AG08395 (cell line): Measurements from ENCODE around the gene ATF7.
"Not testable (repeated sequence)": the region's sequence is repeated elsewhere in the genome, so short reads cannot be mapped to it uniquely, and the experiment has no call there.

ENCODE experiments used
- DNase-seq: peaks from one replicate; pipeline ENCODE4 v3.0.0; 2012; ENCODE audit warnings: mixed read lengths, low spot score

Gene ATF7

DNA sequence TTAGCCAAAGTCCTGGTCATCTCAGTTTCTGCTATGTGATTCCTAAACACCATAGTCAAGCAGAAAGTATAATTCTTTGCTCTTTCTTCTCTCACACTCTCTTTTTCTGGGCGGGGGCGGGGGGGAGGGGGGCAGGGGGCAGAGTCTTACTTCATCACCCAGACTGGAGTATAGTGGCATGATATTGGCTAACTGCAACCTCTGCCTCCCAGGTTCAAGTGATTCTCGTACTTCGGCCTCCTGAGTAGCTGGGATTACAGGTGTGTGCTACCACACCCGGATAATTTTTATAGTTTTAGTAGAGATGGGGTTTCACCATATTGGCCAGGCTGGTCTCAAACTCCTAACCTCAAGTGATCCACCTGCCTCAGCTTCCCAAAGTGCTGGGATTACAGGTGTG is 60.8 kb downstream of the ATF7 start:
- not testable (repeated sequence) for DNase-seq

DNA sequence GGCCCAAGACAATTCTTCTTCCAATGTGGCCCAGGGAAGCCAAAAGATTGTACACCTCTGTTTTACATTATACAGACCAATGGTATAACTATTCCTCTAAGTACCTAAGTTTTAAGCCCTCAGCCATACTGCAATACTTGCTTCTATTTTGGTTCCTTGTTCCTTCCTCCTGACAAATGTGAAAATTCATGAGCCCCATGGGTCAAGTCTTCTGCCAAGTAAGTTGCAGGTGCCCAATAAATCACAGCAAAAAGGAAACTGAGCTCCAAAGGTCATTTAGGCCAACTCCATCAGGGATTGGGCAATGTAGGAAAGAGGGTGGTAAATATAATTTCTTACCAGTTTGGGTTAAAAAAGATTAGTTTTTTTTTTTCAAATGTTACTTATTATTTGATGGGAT is 61.2 kb downstream of the ATF7 start:
- no peak for DNase-seq

DNA sequence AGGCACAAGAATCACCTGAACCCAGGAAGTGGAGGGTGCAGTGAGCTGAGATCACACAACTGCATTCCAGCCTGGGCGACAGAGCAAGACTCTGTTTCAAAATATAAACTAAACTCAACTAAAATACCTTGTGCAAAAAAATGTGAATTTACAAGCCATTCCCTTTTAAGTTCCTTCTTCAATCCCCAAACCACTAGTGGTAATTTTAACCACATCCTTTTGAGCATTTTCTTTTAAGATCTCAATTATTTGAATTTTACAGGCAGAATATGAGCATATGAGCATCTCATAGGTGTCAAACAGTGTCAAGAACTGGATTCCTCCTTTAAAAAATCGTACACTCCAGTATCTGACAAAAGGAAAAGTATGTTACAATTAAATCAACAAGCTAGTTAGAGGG is 61.9 kb downstream of the ATF7 start:
- DNase-seq: no peak

DNA sequence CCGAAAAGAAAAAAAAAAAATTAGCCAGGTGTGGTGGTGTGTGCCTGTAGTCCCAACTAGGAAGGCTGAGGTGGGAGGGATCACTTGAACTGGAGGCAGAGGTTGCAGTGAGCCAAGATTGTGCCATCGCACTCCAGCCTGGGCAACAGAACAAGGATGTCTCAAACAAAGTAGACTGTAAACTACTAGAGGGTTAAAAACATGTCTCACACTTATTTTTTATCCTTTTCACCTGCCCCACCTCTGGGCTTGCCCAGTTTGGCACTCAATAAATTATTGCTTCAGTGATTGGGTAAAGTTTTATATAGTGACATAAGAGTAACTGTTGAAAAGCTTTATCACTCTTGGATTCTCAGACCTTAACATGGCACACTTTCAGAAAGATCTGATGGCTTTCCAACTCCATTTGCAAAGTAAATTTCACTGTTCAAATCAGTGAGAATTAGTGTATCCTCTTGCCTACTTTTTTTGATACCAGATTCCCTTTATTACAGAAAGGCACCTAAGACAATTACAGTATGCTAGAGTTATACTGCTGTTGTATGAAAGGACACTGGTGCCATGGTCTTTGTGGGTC is 62.6 kb downstream of the ATF7 start:
- DNase-seq: no peak

DNA sequence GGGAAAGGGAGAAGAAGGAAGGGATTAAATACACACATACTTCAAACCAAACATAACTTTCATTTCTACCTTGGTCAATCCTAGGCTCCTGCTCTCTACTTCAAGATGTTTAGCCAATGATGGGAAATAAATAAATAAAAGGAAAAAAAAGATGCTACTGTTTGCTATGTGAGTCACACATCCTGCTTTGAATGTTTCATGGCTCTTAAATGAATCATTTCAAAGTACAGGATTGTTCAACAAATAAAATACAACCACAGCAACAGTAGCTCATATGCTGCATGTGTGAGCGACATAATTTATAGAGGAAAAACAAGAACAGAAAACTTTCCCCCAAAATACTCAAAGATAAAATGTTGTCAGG is 64.6 kb downstream of the ATF7 start:
- peak; percentile 87 for DNase-seq

DNA sequence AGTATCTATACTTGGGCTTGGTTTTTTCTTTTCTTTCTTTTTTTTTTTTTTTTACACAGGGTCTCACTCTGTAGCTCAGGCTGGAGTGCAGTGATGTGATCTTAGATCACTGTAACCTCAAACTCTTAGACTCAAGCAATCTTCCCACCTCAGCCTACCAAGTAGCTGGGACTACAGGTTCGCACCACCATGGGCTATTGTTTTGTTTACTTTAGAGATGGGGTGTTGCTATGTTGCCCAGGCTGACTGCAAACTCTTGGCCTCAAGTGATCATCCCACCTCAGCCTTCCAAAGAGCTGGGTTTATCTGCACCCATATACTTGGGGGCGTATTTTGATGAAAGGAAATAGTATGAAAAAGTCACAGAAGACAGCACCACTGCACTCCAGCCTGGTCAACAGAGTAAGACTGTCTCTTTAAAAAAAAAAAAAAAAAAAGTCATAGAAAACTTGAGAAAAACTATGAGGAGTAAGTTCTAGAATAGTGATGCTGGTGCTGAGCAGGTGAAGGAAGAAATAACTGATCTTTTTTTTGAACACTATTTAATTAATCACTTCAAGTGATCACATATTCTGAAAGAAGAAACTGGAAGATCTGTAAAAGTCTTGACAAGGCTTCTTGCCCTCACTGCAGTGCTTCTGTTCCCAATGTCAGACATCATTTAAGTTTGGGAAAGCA is 65.1 kb downstream of the ATF7 start:
- no peak for DNase-seq

DNA sequence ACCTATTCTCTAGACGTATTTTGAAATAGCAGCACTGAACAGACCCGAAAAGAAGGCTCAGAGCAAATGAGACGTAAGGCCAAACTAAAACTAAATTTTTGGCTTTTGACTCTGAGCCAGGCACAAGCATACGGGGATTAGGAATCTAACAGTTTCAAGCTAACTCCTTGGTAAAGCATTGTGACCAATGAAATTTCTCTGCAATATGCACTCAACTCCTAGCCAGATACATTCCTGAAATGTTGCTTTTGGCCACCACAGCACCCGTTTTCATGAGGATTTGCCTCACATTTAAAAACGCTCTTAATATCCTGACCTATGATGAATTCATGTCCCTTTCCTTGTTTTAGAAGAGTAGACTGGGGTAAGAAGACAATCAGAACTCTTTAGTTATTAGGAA is 65.8 kb downstream of the ATF7 start:
- DNase-seq: peak; percentile 23

DNA sequence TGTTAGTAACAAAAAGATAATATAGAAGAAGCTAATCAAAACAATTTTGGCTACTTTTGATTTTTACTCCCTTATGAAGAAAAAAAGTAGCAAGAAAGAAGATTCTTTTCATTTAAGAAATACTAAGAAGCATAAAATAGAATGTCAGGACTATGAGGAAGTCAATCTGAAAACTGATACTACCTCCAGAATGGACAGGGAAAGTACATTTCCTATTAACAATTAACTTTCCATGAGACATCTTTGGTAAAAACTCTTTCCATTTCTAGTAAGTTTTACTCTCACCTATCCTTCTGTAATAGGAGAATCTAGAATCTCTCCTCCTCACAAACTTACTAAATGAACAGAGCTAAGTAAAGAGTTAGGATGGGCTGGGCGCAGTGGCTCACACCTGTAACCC is 67.6 kb downstream of the ATF7 start:
- no peak for DNase-seq

DNA sequence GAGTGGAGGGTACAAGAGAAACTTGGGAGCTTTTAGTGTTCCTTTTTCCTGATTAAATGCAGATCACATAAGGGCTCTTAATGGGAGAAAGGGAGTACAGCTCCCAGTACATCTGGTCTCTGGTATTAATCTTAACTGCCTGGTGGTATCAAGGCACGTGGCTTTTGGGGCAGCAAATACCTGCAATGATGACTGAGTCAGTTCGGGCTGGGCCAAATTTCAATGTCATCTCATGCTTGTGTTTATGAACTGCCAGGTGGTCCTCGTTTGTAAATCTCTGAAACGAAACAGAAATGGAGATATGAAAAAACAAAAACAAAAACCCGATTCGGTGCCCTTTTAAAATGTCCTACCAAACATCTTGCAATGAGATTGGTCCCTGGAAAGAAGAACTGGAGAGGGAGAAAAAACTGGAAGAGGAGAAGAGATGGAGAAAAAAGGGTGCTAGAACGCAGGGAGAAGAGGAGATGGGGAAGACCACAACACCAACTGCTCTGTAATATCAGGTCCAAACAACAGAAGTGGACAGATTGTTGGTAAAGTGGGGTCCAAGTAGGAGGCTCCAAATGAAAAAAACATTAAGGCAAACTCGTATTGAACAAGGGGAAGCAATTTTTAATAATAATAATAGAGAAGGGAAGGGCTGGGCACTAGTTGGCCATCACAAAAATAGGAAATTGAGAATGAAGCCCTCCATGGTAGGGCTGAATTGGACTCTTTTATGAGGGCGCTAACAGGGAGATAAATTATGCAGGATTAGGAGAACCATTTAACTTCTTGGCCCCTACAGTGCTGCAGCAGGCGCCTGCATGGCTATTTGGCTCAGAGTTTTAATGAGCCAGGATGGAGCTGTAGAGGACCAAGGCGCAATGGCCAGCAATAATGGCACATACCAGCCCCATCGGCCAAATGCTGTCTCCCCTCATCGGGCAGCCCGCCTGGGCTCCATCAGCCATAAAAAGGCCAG is 73.5 kb downstream of the ATF7 start:
- no peak for DNase-seq

DNA sequence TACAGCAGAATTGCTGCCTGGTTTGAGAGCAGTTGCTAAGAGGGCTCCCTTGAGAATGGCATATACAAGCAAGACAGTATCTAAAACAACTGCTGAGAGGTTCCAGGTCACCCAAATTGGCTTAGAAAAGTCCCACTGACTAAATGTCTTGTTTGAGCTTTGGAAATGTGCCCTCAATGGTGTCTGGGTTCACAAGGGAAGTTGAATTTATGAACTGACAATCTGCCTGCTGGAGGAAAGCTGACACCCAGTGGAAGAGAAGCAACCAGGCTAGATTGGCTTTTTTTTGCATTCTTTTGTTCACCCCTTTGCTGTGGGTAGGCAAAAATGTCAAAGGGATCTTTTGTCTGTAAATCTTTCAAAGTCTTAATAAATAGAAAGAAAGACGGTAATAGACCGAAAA is 74.3 kb downstream of the ATF7 start:
- DNase-seq: no peak

DNA sequence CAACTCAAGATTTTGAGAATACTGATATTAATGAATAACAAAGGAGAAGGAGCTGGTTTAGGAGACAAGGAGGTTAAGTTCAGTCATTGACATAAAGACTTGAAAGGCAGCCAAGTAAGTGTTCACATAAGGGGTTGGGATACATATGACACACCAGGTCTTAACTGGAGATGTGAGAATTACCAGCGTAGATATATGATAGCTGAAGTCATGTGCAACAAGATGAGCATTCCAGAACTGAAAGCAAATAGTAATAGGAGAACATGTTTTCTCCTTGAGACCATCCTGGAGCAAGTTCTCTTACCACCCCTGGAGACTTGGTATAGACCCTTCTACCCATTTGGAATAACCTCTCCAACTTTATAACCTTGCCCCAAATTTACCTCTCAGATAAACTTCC is 75.6 kb downstream of the ATF7 start:
- no peak for DNase-seq

DNA sequence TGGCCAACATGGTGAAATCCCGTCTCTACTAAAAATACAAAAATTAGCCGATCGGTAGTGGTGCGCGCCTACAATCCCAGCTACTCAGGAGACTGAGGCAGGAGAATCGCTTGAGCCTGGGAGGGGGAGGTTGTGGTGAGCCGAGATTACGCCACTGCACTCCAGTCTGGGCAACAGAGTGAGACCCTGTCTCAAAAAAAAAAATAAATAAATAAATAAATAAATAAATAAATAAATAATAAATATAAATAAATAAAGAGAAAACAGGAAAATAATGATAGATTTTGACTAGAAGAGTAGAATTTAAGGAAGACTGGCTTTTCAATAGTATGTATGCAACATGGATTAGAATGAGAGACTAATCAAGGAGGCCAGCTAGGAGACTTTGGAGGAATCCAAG is 76.1 kb downstream of the ATF7 start:
- DNase-seq: not testable (repeated sequence)

DNA sequence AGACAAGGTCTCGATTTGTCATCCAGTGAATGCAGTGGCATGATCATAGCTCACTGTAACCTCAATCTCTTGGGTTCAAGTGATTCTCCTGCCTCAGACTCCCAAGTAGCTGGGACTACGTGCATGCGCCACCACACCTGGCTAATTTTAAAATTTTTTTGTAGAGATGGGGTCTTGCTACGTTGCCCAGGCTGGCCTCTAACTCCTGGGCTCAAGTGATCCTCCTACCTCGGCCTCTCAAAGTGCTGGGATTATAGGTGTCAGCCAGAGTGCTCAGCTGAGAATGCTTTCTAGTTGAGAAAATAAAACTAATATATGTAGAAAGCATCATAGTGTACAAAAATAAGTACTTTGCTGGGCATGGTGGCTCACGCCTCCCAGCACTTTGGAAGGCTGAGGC is 77.8 kb downstream of the ATF7 start:
- not testable (repeated sequence) for DNase-seq

DNA sequence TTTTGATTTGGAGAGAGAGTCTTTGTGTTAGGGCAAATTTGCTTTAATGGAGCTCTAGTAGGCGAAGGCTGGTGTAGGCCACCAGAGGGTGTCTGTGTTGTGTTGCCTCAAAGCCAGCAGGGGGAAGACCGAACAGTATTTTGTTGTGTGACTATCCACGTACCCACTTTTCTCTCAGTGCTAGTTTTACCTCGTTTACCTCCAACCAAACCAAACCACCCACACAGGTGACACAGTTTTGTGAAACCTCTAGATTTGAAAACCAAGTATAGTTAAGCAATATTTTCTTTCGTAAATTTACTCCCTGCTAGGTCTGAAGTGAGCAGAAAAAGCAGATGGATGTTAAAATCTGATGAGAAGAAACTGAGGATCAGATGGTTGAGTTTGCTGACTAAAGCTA is 82.6 kb downstream of the ATF7 start:
- DNase-seq: peak; percentile 83

DNA sequence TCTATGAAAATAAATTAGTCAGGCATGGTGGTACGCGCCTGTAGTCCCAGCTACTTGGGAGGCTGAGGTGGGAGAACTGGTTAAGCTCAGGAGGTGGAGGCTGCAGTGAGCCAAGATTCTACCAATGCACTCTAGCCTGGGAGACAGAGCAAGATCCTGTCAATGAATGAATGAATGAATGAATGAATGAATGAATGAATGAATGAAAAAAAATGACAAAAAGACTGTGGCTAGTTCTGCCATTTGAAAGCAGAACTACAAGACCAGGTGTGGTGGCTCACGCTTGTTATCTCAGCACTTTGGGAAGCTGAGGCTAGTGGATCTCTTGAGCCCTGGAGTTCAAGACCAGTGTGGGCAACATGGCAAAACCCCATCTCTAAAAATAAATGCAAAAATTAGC is 86.7 kb downstream of the ATF7 start:
- DNase-seq: no peak

DNA sequence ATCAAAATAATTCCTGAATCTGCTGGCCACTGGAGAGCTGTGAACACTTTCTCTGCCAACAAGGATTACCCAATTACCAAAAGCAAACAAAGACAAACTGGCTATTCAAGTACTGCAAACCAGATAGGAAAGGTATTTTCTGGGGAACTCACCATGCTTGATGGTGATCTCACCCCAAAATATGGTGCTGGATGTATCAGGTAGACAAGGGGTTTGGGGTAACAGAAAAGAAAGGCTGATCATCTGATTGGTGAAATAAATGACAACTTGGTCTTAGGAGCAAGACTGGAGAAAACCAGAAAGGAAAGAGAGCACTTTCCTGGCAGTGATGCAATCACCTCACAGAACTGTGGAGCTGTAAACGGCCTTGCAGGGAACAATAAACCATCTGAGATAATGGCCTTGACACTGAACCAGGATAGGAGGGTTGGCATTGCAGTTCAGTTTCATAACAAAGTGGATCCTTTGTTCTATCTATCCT is 87.9 kb downstream of the ATF7 start:
- peak; percentile 35 for DNase-seq

DNA sequence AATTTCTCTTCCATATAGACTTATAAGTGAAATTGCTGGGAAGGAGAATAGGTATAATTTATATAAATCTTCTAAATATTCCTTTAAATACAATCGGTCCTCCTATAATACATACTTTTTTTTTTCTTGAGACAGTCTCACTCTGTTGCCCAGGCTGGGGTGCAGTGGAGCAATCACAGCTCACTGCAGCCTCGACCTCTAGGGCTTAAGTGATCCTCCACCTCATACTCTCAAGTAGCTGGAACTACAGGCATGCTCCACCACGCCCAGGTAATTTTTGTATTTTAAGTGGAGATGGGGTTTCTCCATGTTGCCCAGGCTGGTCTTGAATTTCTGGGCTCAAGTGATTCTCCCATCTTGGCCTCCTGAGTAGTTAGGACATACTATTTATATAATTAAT is 89.2 kb downstream of the ATF7 start:
- no peak for DNase-seq

DNA sequence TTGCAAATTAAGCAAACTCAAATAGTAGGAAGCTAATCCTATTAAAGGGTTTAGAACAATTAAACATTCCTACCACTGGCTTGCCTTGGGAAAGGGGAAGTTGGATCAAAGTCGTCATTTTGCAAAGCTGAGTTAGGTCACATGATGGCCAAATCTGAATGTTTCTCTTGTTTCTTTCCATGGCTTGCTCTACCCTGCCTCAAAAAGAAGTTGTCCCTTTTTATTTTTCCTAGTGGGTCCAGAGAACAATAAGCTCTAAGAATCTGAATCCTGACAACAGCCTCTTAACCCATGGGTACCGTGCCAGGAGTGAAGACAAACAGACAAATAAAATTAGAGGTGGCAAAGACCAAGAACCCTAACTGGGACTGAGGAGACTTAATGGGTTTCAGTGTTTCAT is 92.7 kb downstream of the ATF7 start:
- DNase-seq: no peak

DNA sequence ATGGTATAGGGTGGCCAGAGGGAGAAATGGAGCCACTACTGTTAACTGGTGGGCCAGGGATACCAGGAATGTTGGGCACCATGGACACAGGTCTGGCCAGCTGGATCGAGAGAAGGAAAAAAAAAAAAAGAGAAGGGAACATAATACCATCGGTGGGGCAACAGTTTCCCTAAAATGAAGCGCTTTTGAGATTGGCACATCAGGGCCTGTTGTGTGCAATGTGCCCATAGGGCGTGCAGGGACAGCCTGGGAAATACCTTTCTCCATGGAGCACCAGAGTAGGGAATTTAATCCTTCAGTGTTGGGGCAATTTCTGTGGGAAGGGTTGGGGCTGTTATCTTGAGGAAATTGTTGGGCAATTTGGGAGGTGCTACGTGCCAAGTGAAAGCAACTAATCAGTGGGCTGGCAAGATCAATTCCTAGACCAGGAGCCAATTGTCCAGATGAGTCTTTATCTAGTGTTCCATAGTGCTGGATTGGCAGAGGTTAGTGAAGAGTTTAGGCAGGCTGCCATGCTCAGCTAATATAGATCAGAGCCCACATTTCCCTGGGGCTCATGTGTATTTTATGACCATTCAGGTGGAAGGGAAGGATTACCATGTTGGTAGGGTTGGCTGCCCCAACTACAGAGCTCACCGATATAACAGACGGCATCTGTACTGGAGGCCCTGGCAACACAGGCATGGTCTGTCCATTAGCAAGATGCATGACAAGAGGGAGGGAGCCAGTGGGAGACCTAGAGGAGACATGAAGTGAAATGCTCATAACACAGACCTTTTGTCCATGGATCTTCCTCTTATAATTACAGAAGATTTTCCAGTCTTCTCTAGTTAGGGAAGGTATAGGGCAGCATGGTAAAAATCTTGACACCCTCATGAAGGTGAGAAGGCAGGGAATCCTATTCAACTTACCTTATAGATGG is 93.4 kb downstream of the ATF7 start:
- no peak for DNase-seq

DNA sequence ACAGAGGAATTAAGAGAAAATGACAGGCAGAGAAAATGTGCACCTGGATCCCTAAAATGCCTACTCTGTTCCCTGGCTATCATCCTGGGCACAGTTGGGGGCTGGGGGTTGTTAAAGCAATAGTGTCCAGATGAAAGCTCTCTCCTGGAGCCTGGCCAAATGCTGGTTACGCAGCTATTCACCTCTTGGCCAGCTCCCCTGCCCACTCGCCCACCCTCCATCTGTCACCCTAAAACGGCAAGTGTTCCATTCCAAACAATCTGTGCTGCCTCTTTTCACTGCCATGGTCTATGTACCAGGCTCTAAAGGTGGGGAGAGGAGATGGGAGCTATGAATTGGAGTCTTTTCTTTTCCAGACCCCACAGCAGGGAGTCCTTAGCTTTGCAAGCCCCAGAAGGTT is 94.2 kb downstream of the ATF7 start:
- DNase-seq: no peak

DNA sequence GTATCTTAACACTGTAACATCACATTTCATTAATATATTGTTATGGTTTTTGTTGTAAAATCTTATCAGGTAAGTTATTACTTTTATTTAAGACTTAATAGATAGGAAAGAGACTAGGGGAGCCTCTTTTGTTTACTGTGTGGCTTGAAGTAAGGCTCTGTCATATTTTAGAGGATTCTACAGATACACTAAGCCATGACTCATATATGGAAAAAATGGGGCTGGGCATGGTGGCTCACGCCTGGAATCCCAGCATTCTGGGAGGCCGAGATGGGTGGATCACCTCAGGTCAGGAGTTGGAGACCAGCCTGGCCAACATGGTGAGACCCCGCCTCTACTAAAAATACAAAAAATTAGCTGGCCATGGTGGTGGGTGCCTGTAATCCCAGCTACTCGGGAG is 95.3 kb downstream of the ATF7 start:
- DNase-seq: peak; percentile 40

DNA sequence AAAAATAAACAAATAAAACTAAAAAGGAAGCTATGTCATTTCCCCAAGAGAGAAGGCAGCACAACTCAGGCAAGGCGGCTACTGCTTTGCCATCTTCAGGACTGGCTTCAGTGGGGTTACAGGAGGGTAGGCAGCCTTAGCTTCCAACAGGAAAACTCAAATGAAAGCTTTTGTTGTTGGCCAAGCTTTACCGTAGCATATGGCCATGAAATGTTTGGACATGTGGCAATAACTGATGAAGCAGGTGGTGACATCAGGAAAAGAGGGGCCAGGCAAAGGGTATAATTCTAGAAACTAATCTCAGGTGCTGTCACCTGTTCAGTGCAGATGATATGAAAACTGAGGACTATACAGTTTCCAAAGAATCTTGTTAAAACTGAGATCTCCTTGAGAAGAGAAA is 96.1 kb downstream of the ATF7 start:
- DNase-seq: no peak
